ENCODE data around the gene ZDHHC9.

The ZDHHC9 gene

GRCh38 chrX:129768186-129768585 lies 75.5 kb downstream of the ZDHHC9 start:
- Histone ChIP-seq H3K27ac (ENCODE audit: low read depth, low read length) (no peak overlapping the region), H3K36me3 (ENCODE audit: control insufficient read depth, insufficient read depth, low read length) (no peaks in the 10 kb centered on the region), H3K27me3 (ENCODE audit: control insufficient read depth, insufficient read depth, low read length) (no peaks in the 10 kb centered on the region), H3K4me1 (ENCODE audit: control insufficient read depth, insufficient read depth, low read length) (no peaks in the 10 kb centered on the region), H3K4me3 (ENCODE audit: low read length) (no peak overlapping the region), H3K9ac (ENCODE audit: low read length) (no peak overlapping the region)

- H3K9ac ChIP-seq (ENCODE audit: low read length), result no peak overlapping the region
- no peaks in the 10 kb centered on the region for H3K36me3 ChIP-seq (ENCODE audit: control insufficient read depth, insufficient read depth, low read length)
- H3K4me3 ChIP-seq (ENCODE audit: low read length), result no peak overlapping the region
- H3K27ac ChIP-seq (ENCODE audit: low read depth, low read length), result no peak overlapping the region
- no peaks in the 10 kb centered on the region for H3K4me1 ChIP-seq (ENCODE audit: control insufficient read depth, insufficient read depth, low read length)
- no peaks in the 10 kb centered on the region for H3K27me3 ChIP-seq (ENCODE audit: control insufficient read depth, insufficient read depth, low read length)
Observed at GRCh38 chrX:129763666-129764065, 80.0 kb downstream of the ZDHHC9 start.

DNA sequence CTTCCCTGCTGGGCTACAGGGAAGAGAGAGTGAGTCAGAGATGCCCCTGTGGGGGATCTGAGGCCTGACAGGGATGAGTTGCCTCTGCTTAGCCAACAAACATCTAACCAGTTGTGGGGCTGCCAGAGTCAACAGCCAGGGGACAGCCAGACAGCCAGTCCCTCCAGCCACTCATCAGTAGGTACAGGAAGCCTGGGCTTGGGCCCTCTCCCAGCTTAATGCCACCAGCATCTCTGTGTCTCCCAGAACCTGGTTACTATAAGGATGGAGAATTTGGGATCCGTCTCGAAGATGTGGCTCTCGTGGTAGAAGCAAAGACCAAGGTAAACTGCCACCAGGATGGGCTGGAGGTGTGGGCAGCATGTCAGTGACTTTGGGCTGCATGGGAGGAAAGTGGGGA lies 81.2 kb downstream of the ZDHHC9 start:
- Histone ChIP-seq H3K27me3 (ENCODE audit: control insufficient read depth, insufficient read depth, low read length) (no peaks in the 10 kb centered on the region), H3K27ac (ENCODE audit: low read depth, low read length) (no peak overlapping the region), H3K4me3 (ENCODE audit: low read length) (no peak overlapping the region), H3K4me1 (ENCODE audit: control insufficient read depth, insufficient read depth, low read length) (no peaks in the 10 kb centered on the region), H3K36me3 (ENCODE audit: control insufficient read depth, insufficient read depth, low read length) (no peaks in the 10 kb centered on the region), H3K9ac (ENCODE audit: low read length) (no peak overlapping the region)

GRCh38 chrX:129761596-129761995 lies 82.1 kb downstream of the ZDHHC9 start:
- no peaks in the 10 kb centered on the region for H3K36me3 ChIP-seq (ENCODE audit: control insufficient read depth, insufficient read depth, low read length)
- no peak overlapping the region for H3K4me3 ChIP-seq (ENCODE audit: low read length)
- no peak overlapping the region for H3K9ac ChIP-seq (ENCODE audit: low read length)
- H3K27me3 ChIP-seq (ENCODE audit: control insufficient read depth, insufficient read depth, low read length), result no peaks in the 10 kb centered on the region
- no peaks in the 10 kb centered on the region for H3K4me1 ChIP-seq (ENCODE audit: control insufficient read depth, insufficient read depth, low read length)
- no peak overlapping the region for H3K27ac ChIP-seq (ENCODE audit: low read depth, low read length)

- Histone ChIP-seq H3K9ac (ENCODE audit: low read length) (no peak overlapping the region), H3K4me3 (ENCODE audit: low read length) (no peak overlapping the region), H3K4me1 (ENCODE audit: control insufficient read depth, insufficient read depth, low read length) (no peaks in the 10 kb centered on the region), H3K36me3 (ENCODE audit: control insufficient read depth, insufficient read depth, low read length) (no peaks in the 10 kb centered on the region), H3K27ac (ENCODE audit: low read depth, low read length) (no peak overlapping the region), H3K27me3 (ENCODE audit: control insufficient read depth, insufficient read depth, low read length) (no peaks in the 10 kb centered on the region)
Observed at GRCh38 chrX:129760981-129761380, 82.7 kb downstream of the ZDHHC9 start.

GRCh38 chrX:129760155-129760554 lies 83.5 kb downstream of the ZDHHC9 start:
- H3K27ac ChIP-seq (ENCODE audit: low read depth, low read length), result no peak overlapping the region
- H3K36me3 ChIP-seq (ENCODE audit: control insufficient read depth, insufficient read depth, low read length), result no peaks in the 10 kb centered on the region
- no peak overlapping the region for H3K9ac ChIP-seq (ENCODE audit: low read length)
- no peaks in the 10 kb centered on the region for H3K27me3 ChIP-seq (ENCODE audit: control insufficient read depth, insufficient read depth, low read length)
- H3K4me3 ChIP-seq (ENCODE audit: low read length), result no peak overlapping the region
- no peaks in the 10 kb centered on the region for H3K4me1 ChIP-seq (ENCODE audit: control insufficient read depth, insufficient read depth, low read length)

- Histone ChIP-seq H3K36me3 (ENCODE audit: control insufficient read depth, insufficient read depth, low read length) (no peaks in the 10 kb centered on the region), H3K4me3 (ENCODE audit: low read length) (no peak overlapping the region), H3K27ac (ENCODE audit: low read depth, low read length) (no peak overlapping the region), H3K27me3 (ENCODE audit: control insufficient read depth, insufficient read depth, low read length) (no peaks in the 10 kb centered on the region), H3K4me1 (ENCODE audit: control insufficient read depth, insufficient read depth, low read length) (no peaks in the 10 kb centered on the region), H3K9ac (ENCODE audit: low read length) (no peak overlapping the region)
Observed at GRCh38 chrX:129759576-129760061, 84.1 kb downstream of the ZDHHC9 start.

GRCh38 chrX:129755779-129756650 lies 87.7 kb downstream of the ZDHHC9 start:
- Histone ChIP-seq H3K27ac (ENCODE audit: low read depth, low read length) (no peak overlapping the region), H3K27me3 (ENCODE audit: control insufficient read depth, insufficient read depth, low read length) (no peaks in the 10 kb centered on the region), H3K4me1 (ENCODE audit: control insufficient read depth, insufficient read depth, low read length) (no peaks in the 10 kb centered on the region), H3K36me3 (ENCODE audit: control insufficient read depth, insufficient read depth, low read length) (no peaks in the 10 kb centered on the region), H3K4me3 (ENCODE audit: low read length) (no peak overlapping the region), H3K9ac (ENCODE audit: low read length) (no peak overlapping the region)

DNA sequence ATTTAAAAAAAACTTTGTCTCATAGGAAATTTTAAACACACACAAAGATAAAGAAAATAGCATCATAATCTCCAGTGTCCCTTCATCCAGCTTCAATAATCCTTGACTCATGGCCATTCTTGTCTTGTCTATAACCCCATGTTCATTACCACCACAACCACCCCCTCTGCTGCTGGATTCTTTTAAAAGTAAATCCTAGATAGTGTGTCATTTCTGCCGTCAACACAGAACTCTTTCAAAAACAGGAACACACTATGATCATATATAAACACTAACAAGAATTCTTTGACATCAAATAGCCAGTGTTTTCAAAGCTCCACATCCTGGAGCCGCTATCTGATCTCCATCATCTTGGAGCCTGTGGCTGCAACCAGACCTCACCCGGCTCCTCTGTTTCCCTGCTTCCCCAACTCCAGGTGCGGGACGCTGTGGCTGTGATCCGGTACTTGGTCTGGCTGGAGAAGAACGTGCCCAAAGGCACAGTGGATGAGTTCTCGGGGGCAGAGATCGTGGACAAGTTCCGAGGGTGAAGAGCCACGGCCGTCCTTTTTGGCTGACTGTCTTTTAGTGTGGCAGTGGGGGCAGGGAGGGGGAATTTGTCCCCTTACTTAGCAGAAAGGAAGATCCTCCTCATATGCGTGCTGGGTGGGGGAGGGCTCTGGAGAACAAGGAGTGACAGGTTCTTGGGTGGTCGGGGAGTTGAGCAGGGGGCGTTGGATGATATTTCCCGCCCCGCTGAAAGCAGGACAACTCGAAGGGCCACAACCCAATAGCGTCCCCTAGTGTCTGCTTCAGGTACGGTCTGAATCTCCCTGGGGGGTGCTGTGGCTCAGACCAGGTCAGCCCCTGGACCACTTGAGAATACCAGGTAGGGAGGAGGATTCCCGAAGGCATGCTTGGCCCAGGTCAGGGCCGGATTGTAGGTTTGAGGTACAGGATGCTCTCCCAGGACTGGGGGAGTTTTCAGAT lies 89.3 kb downstream of the ZDHHC9 start:
- no peak overlapping the region for H3K27ac ChIP-seq (ENCODE audit: low read depth, low read length)
- H3K36me3 ChIP-seq (ENCODE audit: control insufficient read depth, insufficient read depth, low read length), result no peaks in the 10 kb centered on the region
- no peak overlapping the region for H3K9ac ChIP-seq (ENCODE audit: low read length)
- no peak overlapping the region for H3K4me3 ChIP-seq (ENCODE audit: low read length)
- no peaks in the 10 kb centered on the region for H3K4me1 ChIP-seq (ENCODE audit: control insufficient read depth, insufficient read depth, low read length)
- no peaks in the 10 kb centered on the region for H3K27me3 ChIP-seq (ENCODE audit: control insufficient read depth, insufficient read depth, low read length)

Measured in rectal smooth muscle tissue (tissue), 1 donor.